ENCODE results near the gene PVR.
"Not testable (repeated sequence)": the region's sequence is repeated elsewhere in the genome, so short reads cannot be mapped to it uniquely, and the experiment has no call there.

PVR gene

DNA sequence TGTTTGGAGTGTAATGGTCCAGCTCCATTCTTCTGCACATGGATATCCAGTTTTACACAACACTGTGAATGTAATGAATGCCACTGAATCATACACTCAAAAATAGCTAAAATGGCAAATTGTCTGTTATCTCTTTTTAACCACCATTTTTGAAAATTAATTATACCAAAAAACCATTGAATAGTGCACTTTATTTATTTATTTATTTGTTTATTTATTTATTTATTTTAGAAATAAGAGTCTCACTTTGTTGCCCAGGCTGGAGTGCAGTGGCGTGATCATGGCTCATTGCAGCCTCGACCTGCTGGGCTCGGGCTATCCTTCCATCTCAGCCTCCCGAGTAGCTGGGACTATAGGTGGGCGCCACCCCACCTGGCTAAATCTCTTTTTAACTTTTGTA, 20.3 kb downstream of the PVR start:
- Histone ChIP-seq H3K4me1 (ENCODE audit: control insufficient read depth in 1 of 2, insufficient read depth in 1 of 2, low read depth in 1 of 2, low read length in 1 of 2) (no peaks in the 10 kb centered on the region), H3K9me3 (no peaks in the 10 kb centered on the region), H3K27ac (no peak overlapping the region), H3K4me3 (ENCODE audit: low read depth in 1 of 2, low read length in 1 of 2) (no peak overlapping the region), H3K27me3 (no peaks in the 10 kb centered on the region), H3K36me3 (peaks cover 44% of the 10 kb centered on the region)
- TF ChIP-seq, protein P1, sequence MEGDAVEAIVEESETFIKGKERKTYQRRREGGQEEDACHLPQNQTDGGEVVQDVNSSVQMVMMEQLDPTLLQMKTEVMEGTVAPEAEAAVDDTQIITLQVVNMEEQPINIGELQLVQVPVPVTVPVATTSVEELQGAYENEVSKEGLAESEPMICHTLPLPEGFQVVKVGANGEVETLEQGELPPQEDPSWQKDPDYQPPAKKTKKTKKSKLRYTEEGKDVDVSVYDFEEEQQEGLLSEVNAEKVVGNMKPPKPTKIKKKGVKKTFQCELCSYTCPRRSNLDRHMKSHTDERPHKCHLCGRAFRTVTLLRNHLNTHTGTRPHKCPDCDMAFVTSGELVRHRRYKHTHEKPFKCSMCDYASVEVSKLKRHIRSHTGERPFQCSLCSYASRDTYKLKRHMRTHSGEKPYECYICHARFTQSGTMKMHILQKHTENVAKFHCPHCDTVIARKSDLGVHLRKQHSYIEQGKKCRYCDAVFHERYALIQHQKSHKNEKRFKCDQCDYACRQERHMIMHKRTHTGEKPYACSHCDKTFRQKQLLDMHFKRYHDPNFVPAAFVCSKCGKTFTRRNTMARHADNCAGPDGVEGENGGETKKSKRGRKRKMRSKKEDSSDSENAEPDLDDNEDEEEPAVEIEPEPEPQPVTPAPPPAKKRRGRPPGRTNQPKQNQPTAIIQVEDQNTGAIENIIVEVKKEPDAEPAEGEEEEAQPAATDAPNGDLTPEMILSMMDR (IDR thresholded peaks at IDR 0.05) = no peak

DNA sequence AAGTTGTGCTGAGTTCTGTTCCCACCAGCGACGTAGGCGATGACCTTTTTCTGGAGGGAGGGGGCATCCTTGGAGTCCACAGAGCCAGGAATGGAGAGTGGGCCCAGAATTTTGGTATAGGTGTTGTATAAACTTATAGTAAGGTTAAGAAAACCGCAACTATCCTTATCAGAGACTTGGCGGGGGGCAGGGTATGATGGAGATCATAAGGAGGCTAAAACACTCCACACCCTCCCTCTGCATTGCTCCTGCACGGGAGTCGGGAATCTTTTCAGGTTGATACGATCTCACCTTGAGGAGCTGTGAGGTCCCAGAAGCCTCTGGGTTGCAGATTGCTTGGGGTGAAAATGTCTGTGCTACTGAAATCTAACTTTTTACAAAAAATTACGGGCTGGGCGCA, 21.3 kb downstream of the PVR start:
- no peaks in the 10 kb centered on the region for H3K27me3 ChIP-seq
- TF ChIP-seq, protein P1 (IDR thresholded peaks at IDR 0.05) = no peak
- H3K4me3 ChIP-seq (ENCODE audit: low read depth in 1 of 2, low read length in 1 of 2) = no peak overlapping the region
- peaks cover 34% of the 10 kb centered on the region for H3K36me3 ChIP-seq
- H3K9me3 ChIP-seq = no peaks in the 10 kb centered on the region
- H3K27ac ChIP-seq = no peak overlapping the region
- no peaks in the 10 kb centered on the region for H3K4me1 ChIP-seq (ENCODE audit: control insufficient read depth in 1 of 2, insufficient read depth in 1 of 2, low read depth in 1 of 2, low read length in 1 of 2)

DNA sequence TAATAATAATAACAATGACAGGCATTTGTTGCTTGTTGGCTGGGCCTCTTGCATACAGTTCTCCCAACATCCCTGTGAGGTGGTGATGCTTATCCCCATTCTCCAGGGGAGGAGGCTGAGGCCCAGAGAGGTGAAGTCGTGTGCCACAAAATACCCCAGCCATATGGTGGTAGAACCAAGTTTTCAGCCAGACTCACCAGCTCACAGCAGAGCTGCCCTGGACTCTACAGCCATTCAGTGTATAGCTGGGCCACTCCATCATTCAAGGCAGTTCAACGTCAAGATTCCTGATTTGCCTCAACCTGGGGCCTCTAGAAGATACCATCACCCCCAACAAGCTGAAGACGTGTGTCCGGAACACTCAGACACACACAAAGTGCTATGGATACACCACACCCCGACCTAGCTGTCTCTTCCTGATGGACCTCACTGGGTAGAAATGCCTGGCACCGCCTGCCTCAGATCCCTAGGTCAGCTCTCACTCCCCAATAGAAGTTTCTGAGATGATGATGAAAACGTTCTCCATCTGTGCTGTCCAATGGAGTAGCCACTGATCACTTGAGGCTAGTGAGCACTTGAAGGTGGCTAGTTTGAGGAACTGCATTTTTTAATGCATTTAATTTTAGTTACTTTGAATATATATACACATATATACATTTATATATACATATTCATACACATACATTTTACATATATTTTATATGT, 23.3 kb downstream of the PVR start:
- no peaks in the 10 kb centered on the region for H3K9me3 ChIP-seq
- no peak overlapping the region for H3K4me3 ChIP-seq (ENCODE audit: low read depth in 1 of 2, low read length in 1 of 2)
- no peak overlapping the region for H3K27ac ChIP-seq
- no peaks in the 10 kb centered on the region for H3K4me1 ChIP-seq (ENCODE audit: control insufficient read depth in 1 of 2, insufficient read depth in 1 of 2, low read depth in 1 of 2, low read length in 1 of 2)
- H3K27me3 ChIP-seq = no peaks in the 10 kb centered on the region
- H3K36me3 ChIP-seq = peaks cover 15% of the 10 kb centered on the region
- TF ChIP-seq, protein P1 (IDR thresholded peaks at IDR 0.05) = no peak

DNA sequence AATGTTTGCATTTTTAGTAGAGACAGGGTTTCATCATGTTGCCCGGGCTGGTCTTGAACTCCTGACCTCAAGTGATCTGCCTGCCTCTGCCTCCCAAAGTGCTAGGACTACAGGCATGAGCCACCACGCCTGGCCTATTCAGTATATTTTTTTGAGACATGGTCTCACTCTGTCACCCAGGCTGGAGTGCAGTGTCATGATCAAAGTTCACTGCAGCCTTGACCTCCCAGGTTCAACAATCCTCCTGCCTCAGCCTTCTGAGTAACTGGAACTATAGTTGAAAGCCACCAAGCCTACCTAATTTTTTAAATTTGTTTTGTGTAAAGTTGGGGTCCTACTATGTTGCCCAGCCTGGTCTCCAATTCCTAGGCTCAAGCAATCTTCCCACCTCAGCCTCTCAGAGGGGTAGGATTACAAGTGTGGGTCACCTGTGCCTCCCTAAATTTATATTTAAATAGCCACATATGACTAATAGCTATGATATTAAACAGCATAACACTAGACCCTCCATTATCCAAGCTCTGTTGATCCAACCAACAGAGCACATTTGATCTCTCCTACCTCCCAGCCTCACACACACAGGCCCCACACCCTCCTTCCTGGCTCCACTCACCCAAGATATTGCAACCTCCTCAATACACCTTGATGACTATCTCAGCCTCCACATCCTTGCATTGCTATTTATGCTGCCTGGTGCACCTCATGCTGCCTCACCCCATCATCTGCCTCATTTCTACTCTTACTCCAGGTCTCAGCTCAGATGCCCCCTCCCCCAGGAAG, 25.5 kb downstream of the PVR start:
- Histone ChIP-seq H3K9me3 (no peaks in the 10 kb centered on the region), H3K27ac (no peak overlapping the region), H3K4me1 (ENCODE audit: control insufficient read depth in 1 of 2, insufficient read depth in 1 of 2, low read depth in 1 of 2, low read length in 1 of 2) (no peaks in the 10 kb centered on the region), H3K36me3 (no peaks in the 10 kb centered on the region), H3K27me3 (no peaks in the 10 kb centered on the region), H3K4me3 (ENCODE audit: low read depth in 1 of 2, low read length in 1 of 2) (no peak overlapping the region)
- TF ChIP-seq, protein P1 (IDR thresholded peaks at IDR 0.05) = no peak

DNA sequence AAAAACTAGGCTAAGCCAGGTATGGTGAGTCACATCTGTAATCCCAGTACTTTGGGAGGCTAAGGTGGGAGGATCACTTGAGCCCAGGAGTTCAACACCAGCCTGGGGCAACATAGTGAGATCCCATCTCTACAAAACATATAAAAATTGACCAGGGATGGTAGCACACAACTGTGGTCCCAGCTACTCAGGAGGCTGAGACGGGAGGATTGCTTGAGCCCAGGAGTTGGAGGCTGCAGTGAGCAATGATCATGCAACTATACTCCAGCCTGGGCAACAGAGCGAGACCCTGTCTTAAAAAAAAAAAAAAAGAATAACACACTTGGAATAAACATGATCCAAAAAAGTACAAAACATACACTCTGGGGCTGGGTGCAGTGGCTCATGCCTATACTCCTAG, 26.3 kb downstream of the PVR start:
- H3K27ac ChIP-seq; H3K4me3 ChIP-seq (ENCODE audit: low read depth in 1 of 2, low read length in 1 of 2); H3K27me3 ChIP-seq; H3K36me3 ChIP-seq; H3K4me1 ChIP-seq (ENCODE audit: control insufficient read depth in 1 of 2, insufficient read depth in 1 of 2, low read depth in 1 of 2, low read length in 1 of 2); H3K9me3 ChIP-seq: not testable (repeated sequence)

DNA sequence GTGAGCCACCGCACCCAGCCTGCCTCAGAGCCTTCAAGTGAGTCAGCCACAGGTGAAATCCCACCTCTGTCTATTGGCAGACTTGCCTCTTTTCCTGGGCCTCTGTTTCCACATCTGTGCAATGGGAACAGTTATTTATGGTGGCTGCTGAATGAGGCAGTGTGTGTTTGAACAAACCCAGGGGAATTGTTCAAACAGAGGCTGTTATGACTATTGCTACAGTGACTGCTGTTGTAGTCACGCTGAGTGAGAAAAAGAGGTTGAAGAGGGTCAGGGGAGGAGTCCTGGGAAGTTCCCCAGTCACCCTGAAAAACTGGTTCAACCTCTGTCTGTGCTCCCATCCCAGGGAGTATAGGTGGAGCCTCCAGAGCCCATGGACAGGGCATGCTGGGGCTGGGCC, 27.7 kb downstream of the PVR start, which contains the start of gene CEACAM19:
Gene CEACAM19 (plus strand): TSS at position 83 of the 400 bp plus-strand sequence. CDS start 450 bp downstream, outside the sequence.
- Histone ChIP-seq H3K9me3 (no peaks in the 10 kb centered on the region), H3K27ac (no peak within 1 kb of the TSS), H3K27me3 (no peaks in the 10 kb centered on the region), H3K4me1 (ENCODE audit: control insufficient read depth in 1 of 2, insufficient read depth in 1 of 2, low read depth in 1 of 2, low read length in 1 of 2) (no peaks in the 10 kb centered on the region), H3K36me3 (no peaks in the 10 kb centered on the region), H3K4me3 (ENCODE audit: low read depth in 1 of 2, low read length in 1 of 2) (no peak within 1 kb of the TSS)
- TF ChIP-seq, protein P1 (IDR thresholded peaks at IDR 0.05) = no peak
